HepG2 (cell line): ENCODE data around the gene NIN. TPM values are rescaled to one million over a fixed set of nuclear protein-coding genes. Genes with fewer than 3 reads are reported as not detected.

Source experiments
- ATAC-seq: fragments of 200-7000 bp; cut with Tn5 transposase; 3 replicates; pipeline ENCODE4 v1.9.1; 2020; ENCODE audit warnings: mild to moderate bottlenecking, moderate library complexity
- BruUV-seq: library from RNA; stranded (reverse); fragments of 400-500 nt; replicated peaks from 2 replicates; lab custom pipeline; 2021; lab: Mats Ljungman, UMichigan
- CTCF ChIA-PET: fragments of 300-600 bp; formaldehyde crosslinking; extraction: SDS; loops from one replicate; lab custom pipeline; 2021; ENCODE audit warnings: low total read pairs, inconsistent platforms, low intra/inter-chr PET ratio; lab: Yijun Ruan, JAX
- POLR2A ChIA-PET: fragments of 350-600 bp; sonication (Branson Sonifier 250); formaldehyde crosslinking; loops from one replicate; lab custom pipeline; 2020; ENCODE audit warnings: antibody characterized with exemption, inconsistent platforms; lab: Yijun Ruan, JAX
- DNase-seq: peaks from one replicate; pipeline ENCODE4 v3.0.0-alpha.2; 2015; ENCODE audit warnings: low spot score
- FAIRE-seq: peaks from 3 replicates; lab custom pipeline; 2011; peaks lifted over from hg19 to GRCh38; lab: Jason Lieb, UNC
- H2AFZ ChIP-seq: one replicate; pipeline ENCODE4 v1.6.1; 2011; ENCODE audit warnings: low read length, inconsistent platforms
- H3K27ac ChIP-seq: fragments of 300-600 bp; 3 replicates; pipeline ENCODE4 v1.8.0; 2011; ENCODE audit warnings: mixed run types, mild to moderate bottlenecking, mixed read lengths, low read length, inconsistent platforms; ENCODE audit not compliant: insufficient read depth; ENCODE audit errors: extremely low read length
- H3K27me3 ChIP-seq, 2 experiments: fragments of 200-600 bp in 1 of 2; 2 replicates in 1 of 2; 3 replicates in 1 of 2; pipeline versions ENCODE4 v1.6.0 to v1.8.0; 2011; ENCODE audit warnings: low read length in 2 of 2, mild to moderate bottlenecking in 2 of 2, moderate library complexity in 2 of 2, inconsistent platforms in 1 of 2; ENCODE audit not compliant: insufficient read depth in 2 of 2, control insufficient read depth in 1 of 2
- H3K36me3 ChIP-seq, 2 experiments: fragments of 200-600 bp in 1 of 2; replicated peaks in 1 of 2; 2 replicates in 1 of 2; 3 replicates in 1 of 2; pipeline versions ENCODE4 v1.5.1 to v1.8.0; 2011; ENCODE audit warnings: low read length in 2 of 2, inconsistent platforms in 1 of 2; ENCODE audit not compliant: insufficient read depth in 2 of 2, control insufficient read depth in 1 of 2
- H3K4me1 ChIP-seq: 2 replicates; pipeline ENCODE4 v1.5.1; 2012; ENCODE audit warnings: low read length, inconsistent platforms; ENCODE audit not compliant: insufficient read depth
- H3K4me2 ChIP-seq: 2 replicates; pipeline ENCODE4 v1.6.0; 2011; ENCODE audit warnings: low read depth, low read length, inconsistent platforms
- H3K4me3 ChIP-seq, 3 experiments: fragments of 200-600 bp in 1 of 3; sonication (generic), shearing (Covaris generic) in 1 of 3; replicated peaks in 1 of 3; 2 replicates each; pipeline ENCODE4 v1.5.1; 2011 to 2016; ENCODE audit warnings: low read length in 3 of 3, inconsistent platforms in 2 of 3, low read depth in 2 of 3, mild to moderate bottlenecking in 2 of 3, control low read depth in 1 of 3, mixed read lengths in 1 of 3; ENCODE audit not compliant: insufficient read depth in 1 of 3
- H3K79me2 ChIP-seq: one replicate; pipeline ENCODE4 v1.6.1; 2011; ENCODE audit warnings: low read length, inconsistent platforms; ENCODE audit not compliant: insufficient read depth
- H3K9ac ChIP-seq: 2 replicates; pipeline ENCODE4 v1.6.0; 2011; ENCODE audit warnings: mild to moderate bottlenecking, low read depth, low read length, inconsistent platforms; ENCODE audit not compliant: insufficient read depth
- H3K9me3 ChIP-seq: 2 replicates; pipeline ENCODE4 v1.5.1; 2012; ENCODE audit warnings: mild to moderate bottlenecking, low read length
- H4K20me1 ChIP-seq: 2 replicates; pipeline ENCODE4 v1.6.0; 2011; ENCODE audit warnings: inconsistent platforms, mild to moderate bottlenecking, low read length, moderate library complexity; ENCODE audit not compliant: insufficient read depth
- CEBPZ ChIP-seq: IDR thresholded peaks from 2 replicates; pipeline ENCODE4 v1.6.1; 2012; ENCODE audit warnings: low read length, improper control_type of control experiment
- LRRFIP1 ChIP-seq: sonication (generic); formaldehyde crosslinking; conservative IDR thresholded peaks from 2 replicates; pipeline ENCODE4 v1.4.0; 2020; ENCODE audit warnings: missing genetic modification reagents
- MYC ChIP-seq: sonication (generic); formaldehyde crosslinking; IDR thresholded peaks from 2 replicates; pipeline ENCODE4 v1.9.0; 2021; ENCODE audit warnings: missing genetic modification reagents, borderline replicate concordance
- SMC3 ChIP-seq: IDR thresholded peaks from 2 replicates; pipeline ENCODE4 v1.6.1; 2011; ENCODE audit warnings: low read length, improper control_type of control experiment
- ZFP41 ChIP-seq: sonication (generic); formaldehyde crosslinking; IDR thresholded peaks from 2 replicates; pipeline ENCODE4 v1.4.0; 2020; ENCODE audit warnings: mild to moderate bottlenecking, missing genetic modification reagents, borderline replicate concordance
- ZFP82 ChIP-seq: sonication (generic); formaldehyde crosslinking; IDR thresholded peaks from 2 replicates; pipeline ENCODE4 v1.5.1; 2020; ENCODE audit warnings: mild to moderate bottlenecking, missing genetic modification reagents, borderline replicate concordance
- ZFYVE20 ChIP-seq: sonication (generic); formaldehyde crosslinking; IDR thresholded peaks from 2 replicates; pipeline ENCODE4 v1.8.0; 2023; ENCODE audit warnings: low read depth, mild to moderate bottlenecking, moderate library complexity, missing genetic modification reagents, borderline replicate concordance
- ZNF501 ChIP-seq: sonication (generic); formaldehyde crosslinking; IDR thresholded peaks from 2 replicates; pipeline ENCODE4 v1.5.1; 2020; ENCODE audit warnings: mild to moderate bottlenecking, moderate library complexity, missing genetic modification reagents
- ZNF556 ChIP-seq: sonication (generic); formaldehyde crosslinking; IDR thresholded peaks from 2 replicates; pipeline ENCODE4 v1.4.0; 2020; ENCODE audit warnings: mild to moderate bottlenecking, missing genetic modification reagents, borderline replicate concordance
- WGBS: methylation state at CpG from one replicate; pipeline ENCODE4 v1.1.6; 2017; ENCODE audit warnings: low lambda C conversion rate; 5-methylcytosine and 5-hydroxymethylcytosine counted together
- in situ Hi-C: cut with HindIII; loops from 2 replicates; pipeline ENCODE4 v1.10.0; 2017; ENCODE audit warnings: low pct_unique_long_range_greater_than_20kb; ENCODE audit not compliant: extremely low pct_ligation_motif_present
- intact Hi-C: fragments of 100-400 bp; cut with micrococcal nuclease; formaldehyde crosslinking; loops from one replicate; pipeline ENCODE4 v1.10.0; 2022; ENCODE audit not compliant: unreplicated experiment
- polyA plus RNA-seq, 8 experiments: library from polyadenylated mRNA; depleted of rRNA in 3 of 8; stranded (reverse) in 7 of 8; unstranded in 1 of 8; fragments of >200 nt; fragmentation: Illumina TruSeq in 4 of 8; extraction: Trizol in 4 of 8; gene quantifications; 2 replicates each; pipeline versions ENCODE4 v1.2.1 to v1.2.3, GENCODE V29; 2011 to 2016; ENCODE audit warnings: low read depth in 4 of 8, missing spikeins in 1 of 8, mixed read lengths in 1 of 8; ENCODE audit not compliant: insufficient read depth in 1 of 8
- total RNA-seq, 5 experiments: library from RNA; depleted of rRNA; stranded (reverse); fragments of >200 nt; fragmentation: Illumina TruSeq; extraction: Trizol; gene quantifications; 2 replicates each; pipeline ENCODE4 v1.2.3, GENCODE V29; 2016; ENCODE audit warnings: low read depth in 1 of 5

Gene NIN
- total and polyA plus RNA-seq, 2 of the 13 experiments (the other 11 are each of a cell fraction or from before 2014, with no cell fraction given) = 2.8 to 9.7 TPM

GRCh38 chr14:50759800-50760543 is 71.0 kb downstream of the NIN start (continued):
- TF ChIP-seq CEBPZ (no peak), MYC (CRISPR knock-in tag) (no peak), ZNF556 (CRISPR knock-in tag) (no peak), SMC3 (no peak), ZNF501 (CRISPR knock-in tag) (no peak), ZFP41 (no peak)

- intact Hi-C loops (no loop called here), in situ Hi-C loops (no loop called here)
- H4K20me1 ChIP-seq = no peaks in the 10 kb centered on the region
- FAIRE-seq (no peak), DNase-seq (no peak), ATAC-seq (no peak)
- POLR2A ChIA-PET = no interaction called here
- BruUV-seq = no TSS peak
- WGBS = 97% methylated on average over 5 of the region's 5 CpGs
- CTCF ChIA-PET = no interaction called here
- no peak overlapping the region for H3K9ac ChIP-seq
- no peak overlapping the region for H2AFZ ChIP-seq
- H3K36me3 ChIP-seq = peaks cover 9 to 27% of the 10 kb centered on the region in 2 experiments; a peak in 4 of 5 replicates
- H3K4me3 ChIP-seq = no peak overlapping the region
- H3K79me2 ChIP-seq = no peaks in the 10 kb centered on the region
- H3K4me2 ChIP-seq = no peak overlapping the region
- H3K27me3 ChIP-seq = no peaks in the 10 kb centered on the region; a peak in 1 of 5 replicates
- H3K9me3 ChIP-seq = no peaks in the 10 kb centered on the region
- no peak overlapping the region for H3K27ac ChIP-seq
- no peaks in the 10 kb centered on the region for H3K4me1 ChIP-seq
- TF ChIP-seq ZFYVE20 (CRISPR knock-in tag) (no peak), LRRFIP1 (CRISPR knock-in tag) (no peak), ZFP82 (CRISPR knock-in tag) (no peak)
Observed at GRCh38 chr14:50758945-50759344, 72.0 kb downstream of the NIN start.
